HCT116 (cell line): Measurements from ENCODE around the gene STK17A. TPM values are rescaled to one million over a fixed set of nuclear protein-coding genes. Genes with fewer than 3 reads are reported as not detected.

Experiments
- ATAC-seq: fragments of 200-7000 bp; cut with Tn5 transposase; 2 replicates; pipeline ENCODE4 v1.9.1; 2020; ENCODE audit warnings: mild to moderate bottlenecking, moderate library complexity
- BruUV-seq: library from RNA; stranded (reverse); fragments of 400-500 nt; replicated peaks from 2 replicates; lab custom pipeline; 2021; lab: Mats Ljungman, UMichigan
- CTCF ChIA-PET: fragments of 300-600 bp; sonication (Branson Sonifier 250); formaldehyde crosslinking; loops from one replicate; lab custom pipeline; 2021; ENCODE audit warnings: antibody characterized with exemption; lab: Charles Lee
- POLR2A ChIA-PET: fragments of 300-600, 350-600 bp; sonication (Branson Sonifier 250); formaldehyde crosslinking; loops from one replicate; lab custom pipeline; 2021; ENCODE audit warnings: antibody characterized with exemption; lab: Charles Lee
- RAD21 ChIA-PET, 2 experiments: fragments of 300-600 bp; sonication (Branson Sonifier 250); formaldehyde crosslinking; loops; one replicate each; lab custom pipeline; 2023; ENCODE audit warnings: low total read pairs in 2 of 2; ENCODE audit not compliant: uncharacterized antibody in 2 of 2, unreplicated experiment in 2 of 2, low non-redundant PET in 1 of 2; lab: Charles Lee
- DNase-seq: peaks from one replicate; pipeline ENCODE4 v3.0.0-alpha.2; 2010; ENCODE audit warnings: low read depth, low spot score
- H2AFZ ChIP-seq: fragments of 200-600 bp; shearing (Covaris generic), sonication (generic); 2 replicates; pipeline ENCODE4 v1.6.1; 2017; ENCODE audit warnings: low read depth, mixed run types, mixed read lengths, antibody characterized with exemption, low read length; ENCODE audit not compliant: poor library complexity, severe bottlenecking
- H3K27ac ChIP-seq: 2 replicates; pipeline ENCODE4 v1.5.1; 2012; ENCODE audit warnings: low read depth, low read length
- H3K27me3 ChIP-seq: fragments of 200-600 bp; sonication (generic); 2 replicates; pipeline ENCODE4 v1.6.1; 2016; ENCODE audit warnings: mixed run types, low read length, mixed read lengths; ENCODE audit not compliant: insufficient read depth
- H3K36me3 ChIP-seq, 2 experiments: fragments of 200-500 bp in 1 of 2; fragments of 200-600 bp in 1 of 2; sonication (Bioruptor generic) in 1 of 2; sonication (generic) in 1 of 2; 2 replicates each; pipeline versions ENCODE4 v1.5.1 to v1.6.1; 2014 to 2016; ENCODE audit warnings: low read length in 2 of 2, inconsistent platforms in 1 of 2, mixed read lengths in 1 of 2, mixed run types in 1 of 2; ENCODE audit not compliant: insufficient read depth in 2 of 2, control insufficient read depth in 1 of 2
- H3K4me1 ChIP-seq, 2 experiments: fragments of 200-600 bp in 1 of 2; sonication (generic) in 1 of 2; 2 replicates each; pipeline versions ENCODE4 v1.5.1 to v1.6.1; 2012 to 2017; ENCODE audit warnings: low read length in 2 of 2, inconsistent platforms in 1 of 2, mild to moderate bottlenecking in 1 of 2, mixed read lengths in 1 of 2, mixed run types in 1 of 2, moderate library complexity in 1 of 2; ENCODE audit not compliant: insufficient read depth in 2 of 2, control insufficient read depth in 1 of 2
- H3K4me2 ChIP-seq: fragments of 200-600 bp; sonication (generic); 2 replicates; pipeline ENCODE4 v1.6.1; 2017; ENCODE audit warnings: mixed run types, low read length, mixed read lengths
- H3K4me3 ChIP-seq, 2 experiments: fragments of 200-600 bp in 1 of 2; sonication (generic) in 1 of 2; replicated peaks in 1 of 2; 2 replicates each; pipeline ENCODE4 v1.5.1; 2011 to 2016; ENCODE audit warnings: low read length in 2 of 2, control low read depth in 1 of 2, low read depth in 1 of 2, mild to moderate bottlenecking in 1 of 2, mixed read lengths in 1 of 2, mixed run types in 1 of 2
- H3K79me2 ChIP-seq: fragments of 200-600 bp; sonication (generic); 2 replicates; pipeline ENCODE4 v1.6.1; 2017; ENCODE audit warnings: mild to moderate bottlenecking, mixed run types, low read length, moderate library complexity, mixed read lengths; ENCODE audit not compliant: insufficient read depth
- H3K9ac ChIP-seq: fragments of 200-600 bp; sonication (generic); 2 replicates; pipeline ENCODE4 v1.6.1; 2016; ENCODE audit warnings: low read length, mixed read lengths
- H3K9me2 ChIP-seq: fragments of 200-600 bp; sonication (generic), shearing (Covaris generic); 2 replicates; pipeline ENCODE4 v1.6.1; 2017; ENCODE audit warnings: mixed run types, mild to moderate bottlenecking, moderate library complexity; ENCODE audit not compliant: insufficient read depth
- H3K9me3 ChIP-seq, 2 experiments: fragments of 200-500 bp in 1 of 2; fragments of 200-600 bp in 1 of 2; sonication (Bioruptor generic) in 1 of 2; sonication (generic) in 1 of 2; 2 replicates each; pipeline ENCODE4 v1.6.1; 2014 to 2017; ENCODE audit warnings: low read length in 2 of 2, mixed read lengths in 2 of 2, inconsistent platforms in 1 of 2, low read depth in 1 of 2, mild to moderate bottlenecking in 1 of 2, mixed run types in 1 of 2, moderate library complexity in 1 of 2; ENCODE audit not compliant: control insufficient read depth in 1 of 2, insufficient read depth in 1 of 2
- H4K20me1 ChIP-seq: fragments of 200-600 bp; sonication (generic), shearing (Covaris generic); 2 replicates; pipeline ENCODE4 v1.6.1; 2017; ENCODE audit warnings: mixed run types, mild to moderate bottlenecking, moderate library complexity; ENCODE audit not compliant: insufficient read depth
- CTCF ChIP-seq, 3 experiments: fragments of 200-600 bp in 1 of 3; sonication (generic) in 1 of 3; IDR thresholded peaks in 2 of 3; conservative IDR thresholded peaks in 1 of 3; 2 replicates each; pipeline ENCODE4 v1.5.1; 2012 to 2017; ENCODE audit warnings: low read depth in 2 of 3, low read length in 2 of 3, antibody characterized with exemption in 1 of 3, borderline replicate concordance in 1 of 3, control low read depth in 1 of 3, mild to moderate bottlenecking in 1 of 3, mixed read lengths in 1 of 3, mixed run types in 1 of 3, moderate library complexity in 1 of 3; ENCODE audit not compliant: insufficient read depth in 1 of 3
- EGR1 ChIP-seq: IDR thresholded peaks from 2 replicates; pipeline ENCODE4 v1.6.1; 2012; ENCODE audit warnings: low read depth
- EZH2 ChIP-seq: fragments of 200-600 bp; sonication (generic); IDR thresholded peaks from 2 replicates; pipeline ENCODE4 v1.6.1; 2017; ENCODE audit warnings: antibody characterized with exemption, mixed run types
- EZH2phosphoT487 ChIP-seq: fragments of 200-600 bp; IDR thresholded peaks from 2 replicates; pipeline ENCODE4 v1.6.1; 2018; ENCODE audit warnings: antibody characterized with exemption, borderline replicate concordance
- FOSL1 ChIP-seq: IDR thresholded peaks from 2 replicates; pipeline ENCODE4 v1.6.1; 2012; ENCODE audit warnings: low read depth
- POLR2A ChIP-seq: IDR thresholded peaks from 2 replicates; pipeline ENCODE4 v1.7.0; 2011; ENCODE audit warnings: borderline replicate concordance; ENCODE audit not compliant: insufficient read depth, insufficient read length; ENCODE audit errors: extremely low read depth
- RAD21 ChIP-seq: IDR thresholded peaks from 2 replicates; pipeline ENCODE4 v1.6.1; 2012; ENCODE audit warnings: low read depth, mild to moderate bottlenecking
- SP1 ChIP-seq: IDR thresholded peaks from 2 replicates; pipeline ENCODE4 v1.6.1; 2012; ENCODE audit warnings: low read depth
- SRF ChIP-seq: IDR thresholded peaks from 2 replicates; pipeline ENCODE4 v1.6.1; 2012; ENCODE audit warnings: low read depth
- TCF7L2 ChIP-seq: IDR thresholded peaks from 2 replicates; pipeline ENCODE4 v1.7.0; 2011; ENCODE audit warnings: borderline replicate concordance, inconsistent platforms; ENCODE audit not compliant: insufficient read depth, insufficient read length; ENCODE audit errors: extremely low read depth
- ZFX ChIP-seq: fragments of 450-650 bp; IDR thresholded peaks from 2 replicates; pipeline ENCODE4 v1.6.1; 2017
- ZNF274 ChIP-seq: fragments of 200-500 bp; sonication (Bioruptor generic); IDR thresholded peaks from 2 replicates; pipeline ENCODE4 v1.6.1; 2014; ENCODE audit warnings: mild to moderate bottlenecking, low read depth, low read length, inconsistent platforms
- intact Hi-C: fragments of 100-400 bp; cut with micrococcal nuclease; formaldehyde crosslinking; loops from 2 replicates; pipeline ENCODE4 v1.10.0; 2022
- total RNA-seq: library from RNA; stranded (reverse); gene quantifications from one replicate; pipeline ENCODE4 v1.2.1, GENCODE V29; 2021; ENCODE audit not compliant: unreplicated experiment

Gene STK17A
- total RNA-seq, 1 experiment from 2014 or later: 14.8 TPM

- ChIA-PET POLR2A (no interaction called here), RAD21 (no interaction called here), CTCF (interaction anchor here (0.6 to 1.8 kb wide), 2 partner anchors 50 to 89 kb away, joined by 3 to 7 read pairs; partner anchors contain the start of gene STK17A)
- Histone ChIP-seq H3K9me3 (no peaks in the 10 kb centered on the region), H3K9me2 (no peaks in the 10 kb centered on the region), H3K27me3 (no peaks in the 10 kb centered on the region), H3K79me2 (no peaks in the 10 kb centered on the region; the same call in 1 of the 2 replicates), H2AFZ (no peak overlapping the region), H3K36me3 (peaks cover 32 to 48% of the 10 kb centered on the region in 2 experiments), H3K9ac (no peak overlapping the region), H3K4me3 (no peak overlapping the region), H3K27ac (no peak overlapping the region), H3K4me2 (no peak overlapping the region), H4K20me1 (no peaks in the 10 kb centered on the region), H3K4me1 (peaks cover 2 to 5% of the 10 kb centered on the region in 2 experiments; a peak in 1 of 4 replicates)
- no peak for DNase-seq
- no peak for TF ChIP-seq RAD21
- no peak for TF ChIP-seq ZFX
- TF ChIP-seq EGR1: no peak
- no peak for TF ChIP-seq FOSL1
- no peak for TF ChIP-seq SP1
- TF ChIP-seq CTCF (IDR thresholded peaks at IDR 0.05 in 2 of 3, conservative IDR thresholded peaks at IDR 0.05 in 1 of 3; ENCODE audit: borderline replicate concordance in 1 of 3, insufficient read depth in 1 of 3, low read depth in 2 of 3, low read length in 2 of 3): no peak
- no peak for TF ChIP-seq TCF7L2
- no peak for TF ChIP-seq ZNF274
- TF ChIP-seq SRF: no peak
- TF ChIP-seq EZH2phosphoT487: no peak
- TF ChIP-seq POLR2A: no peak
- TF ChIP-seq EZH2: no peak
- intact Hi-C loops: no loop called here
- ATAC-seq: no peak
- BruUV-seq: no TSS peak
Measured at GRCh38 chr7:43632746-43633145, 49.8 kb downstream of the STK17A start.
